22Rv1 (cell line): ENCODE measurements around the gene C6.

ENCODE experiments used
- CTCF ChIP-seq: fragments of 450-650 bp; IDR thresholded peaks from 2 replicates; pipeline ENCODE4 v1.5.1; 2017; ENCODE audit warnings: mild to moderate bottlenecking
- ZFX ChIP-seq: fragments of 450-650 bp; IDR thresholded peaks from 2 replicates; pipeline ENCODE4 v1.6.1; 2017; ENCODE audit warnings: antibody characterized with exemption, borderline replicate concordance

- TF ChIP-seq CTCF = no peak
- no peak for TF ChIP-seq ZFX
These were observed 19.7 kb downstream of the C6 start for GRCh38 chr5:41193456-41194205.
